ENCODE data around the gene HSH2D.

DNA sequence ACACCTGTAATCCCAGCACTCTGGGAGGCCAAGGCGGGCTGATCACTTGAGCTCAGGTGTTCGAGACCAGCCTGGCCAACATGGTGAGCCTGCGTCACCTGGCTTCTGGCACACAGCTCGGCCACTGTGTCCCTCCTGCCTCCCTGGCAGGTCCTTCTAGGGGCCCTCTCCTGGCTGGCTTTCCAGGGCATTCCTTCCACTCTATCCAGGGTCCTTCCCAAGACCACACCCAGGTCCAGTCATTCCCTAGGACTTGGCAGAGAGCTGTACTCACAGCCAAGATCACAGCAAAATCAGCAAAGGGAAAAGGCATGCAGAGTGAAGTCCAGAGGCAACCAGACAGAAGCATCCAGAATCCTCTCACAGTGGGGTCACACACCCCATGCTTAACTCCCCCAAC, 9.7 kb upstream of the HSH2D start:
- TF ChIP-seq, protein P1, sequence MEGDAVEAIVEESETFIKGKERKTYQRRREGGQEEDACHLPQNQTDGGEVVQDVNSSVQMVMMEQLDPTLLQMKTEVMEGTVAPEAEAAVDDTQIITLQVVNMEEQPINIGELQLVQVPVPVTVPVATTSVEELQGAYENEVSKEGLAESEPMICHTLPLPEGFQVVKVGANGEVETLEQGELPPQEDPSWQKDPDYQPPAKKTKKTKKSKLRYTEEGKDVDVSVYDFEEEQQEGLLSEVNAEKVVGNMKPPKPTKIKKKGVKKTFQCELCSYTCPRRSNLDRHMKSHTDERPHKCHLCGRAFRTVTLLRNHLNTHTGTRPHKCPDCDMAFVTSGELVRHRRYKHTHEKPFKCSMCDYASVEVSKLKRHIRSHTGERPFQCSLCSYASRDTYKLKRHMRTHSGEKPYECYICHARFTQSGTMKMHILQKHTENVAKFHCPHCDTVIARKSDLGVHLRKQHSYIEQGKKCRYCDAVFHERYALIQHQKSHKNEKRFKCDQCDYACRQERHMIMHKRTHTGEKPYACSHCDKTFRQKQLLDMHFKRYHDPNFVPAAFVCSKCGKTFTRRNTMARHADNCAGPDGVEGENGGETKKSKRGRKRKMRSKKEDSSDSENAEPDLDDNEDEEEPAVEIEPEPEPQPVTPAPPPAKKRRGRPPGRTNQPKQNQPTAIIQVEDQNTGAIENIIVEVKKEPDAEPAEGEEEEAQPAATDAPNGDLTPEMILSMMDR (IDR thresholded peaks at IDR 0.05): no peak
- no peak for TF ChIP-seq POLR2A (IDR thresholded peaks at IDR 0.05)

All from right lobe of liver (tissue), 4 donors.